Panc1 (cell line): ENCODE measurements around the gene CDKAL1. TPM values are rescaled to one million over a fixed set of nuclear protein-coding genes. Genes with fewer than 3 reads are reported as not detected.
"Not testable (repeated sequence)": the region's sequence is repeated elsewhere in the genome, so short reads cannot be mapped to it uniquely, and the experiment has no call there.

Experiments
- ATAC-seq: fragments of 200-7000 bp; cut with Tn5 transposase; 2 replicates; pipeline ENCODE4 v1.9.1; 2020; ENCODE audit warnings: mild to moderate bottlenecking, moderate library complexity
- BruUV-seq: library from RNA; stranded (reverse); fragments of 400-500 nt; replicated peaks from 2 replicates; lab custom pipeline; 2021; lab: Mats Ljungman, UMichigan
- CTCF ChIA-PET: fragments of 300-600 bp; sonication (Branson Sonifier 250); formaldehyde crosslinking; loops from one replicate; lab custom pipeline; 2022; ENCODE audit warnings: antibody characterized with exemption; lab: Charles Lee
- POLR2A ChIA-PET: fragments of 300-600 bp; sonication (Branson Sonifier 250); formaldehyde crosslinking; loops from one replicate; lab custom pipeline; 2022; ENCODE audit warnings: antibody characterized with exemption; lab: Charles Lee
- DNase-seq: peaks from one replicate; pipeline ENCODE4 v3.0.0-alpha.2; 2010; ENCODE audit warnings: low read depth, low spot score
- H3K27ac ChIP-seq: 2 replicates; pipeline ENCODE4 v1.5.1; 2011; ENCODE audit warnings: mild to moderate bottlenecking, low read length, inconsistent platforms
- H3K27me3 ChIP-seq: fragments of 200-500 bp; sonication (Bioruptor generic); 2 replicates; pipeline ENCODE4 v1.6.0; 2014; ENCODE audit warnings: low read length, inconsistent platforms; ENCODE audit not compliant: control insufficient read depth, insufficient read depth
- H3K36me3 ChIP-seq: fragments of 200-500 bp; sonication (Bioruptor generic); 2 replicates; pipeline ENCODE4 v1.5.1; 2014; ENCODE audit warnings: inconsistent platforms, mild to moderate bottlenecking, low read length, moderate library complexity; ENCODE audit not compliant: control insufficient read depth, insufficient read depth
- H3K4me1 ChIP-seq: 2 replicates; pipeline ENCODE4 v1.5.1; 2011; ENCODE audit warnings: inconsistent platforms, mild to moderate bottlenecking, low read length, moderate library complexity; ENCODE audit not compliant: control insufficient read depth, insufficient read depth
- H3K4me3 ChIP-seq, 2 experiments: 2 replicates each; pipeline ENCODE4 v1.5.1; 2011 to 2012; ENCODE audit warnings: low read depth in 2 of 2, low read length in 2 of 2, mild to moderate bottlenecking in 2 of 2, inconsistent platforms in 1 of 2, moderate library complexity in 1 of 2
- H3K9me3 ChIP-seq: fragments of 200-500 bp; sonication (Bioruptor generic); 2 replicates; pipeline ENCODE4 v1.5.1; 2014; ENCODE audit warnings: low read depth, mild to moderate bottlenecking, inconsistent platforms, low read length, moderate library complexity; ENCODE audit not compliant: control insufficient read depth, insufficient read depth
- POLR2AphosphoS5 ChIP-seq: IDR thresholded peaks from 2 replicates; pipeline ENCODE4 v1.6.1; 2012; ENCODE audit warnings: mild to moderate bottlenecking, low read depth, low read length, moderate library complexity
- SIN3A ChIP-seq: IDR thresholded peaks from 2 replicates; pipeline ENCODE4 v1.6.1; 2012; ENCODE audit warnings: low read depth, mild to moderate bottlenecking, low read length, moderate library complexity, borderline replicate concordance; ENCODE audit not compliant: insufficient read depth
- TCF7L2 ChIP-seq: IDR thresholded peaks from 2 replicates; pipeline ENCODE4 v1.6.1; 2011; ENCODE audit warnings: mild to moderate bottlenecking, low read depth, low read length, inconsistent platforms
- in situ Hi-C: cut with HindIII; loops from 2 replicates; pipeline ENCODE4 v1.10.0; 2016; ENCODE audit warnings: low sequenced_read_pairs, low pct_unique_long_range_greater_than_20kb
- intact Hi-C: fragments of 100-400 bp; cut with micrococcal nuclease; formaldehyde crosslinking; loops from one replicate; pipeline ENCODE4 v1.10.0; 2022; ENCODE audit not compliant: unreplicated experiment
- total RNA-seq: library from RNA; stranded (reverse); gene quantifications from one replicate; pipeline ENCODE4 v1.2.1, GENCODE V29; 2021; ENCODE audit not compliant: unreplicated experiment
- TF ChIP-seq, protein P1 (sequence below), 2 experiments: IDR thresholded peaks; 2 replicates each; pipeline ENCODE4 v1.6.1; 2011 to 2012; ENCODE audit warnings: low read depth in 2 of 2, control low read depth in 1 of 2, low read length in 1 of 2, mild to moderate bottlenecking in 1 of 2, moderate library complexity in 1 of 2; ENCODE audit not compliant: insufficient read depth in 1 of 2
- TF ChIP-seq, protein P2 (sequence below): fragments of 450-650 bp; IDR thresholded peaks from 2 replicates; pipeline ENCODE4 v1.5.1; 2017; ENCODE audit warnings: mild to moderate bottlenecking

CDKAL1 gene
- total RNA-seq, 1 experiment from 2014 or later = 14.5 TPM

DNA sequence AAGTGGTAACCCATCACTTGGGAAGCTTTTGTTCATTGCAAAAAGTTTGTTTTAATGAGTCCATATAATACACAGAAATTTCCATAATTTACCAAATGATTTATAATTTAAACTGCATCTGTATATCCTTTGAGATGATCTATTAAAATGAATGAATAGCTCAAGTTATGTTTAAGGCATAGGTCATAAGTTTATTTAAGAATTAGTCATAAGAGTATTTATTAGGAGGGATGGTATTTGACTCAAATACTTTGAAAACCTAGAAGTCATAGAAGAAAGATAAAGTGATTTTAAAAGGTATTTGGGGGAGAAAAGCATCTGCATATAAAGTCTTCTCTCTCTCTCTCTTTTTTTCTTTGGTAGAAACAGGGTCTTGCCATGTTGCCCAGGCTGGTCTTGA lies 388.5 kb downstream of the CDKAL1 start:
- H3K36me3 ChIP-seq = no peaks in the 10 kb centered on the region
- ChIA-PET CTCF (no interaction called here), POLR2A (interaction anchor here (0.6 kb wide), 1 partner anchor 425 kb away, joined by 3 read pairs; no protein-coding TSS in a partner anchor)
- TF ChIP-seq, protein P1, sequence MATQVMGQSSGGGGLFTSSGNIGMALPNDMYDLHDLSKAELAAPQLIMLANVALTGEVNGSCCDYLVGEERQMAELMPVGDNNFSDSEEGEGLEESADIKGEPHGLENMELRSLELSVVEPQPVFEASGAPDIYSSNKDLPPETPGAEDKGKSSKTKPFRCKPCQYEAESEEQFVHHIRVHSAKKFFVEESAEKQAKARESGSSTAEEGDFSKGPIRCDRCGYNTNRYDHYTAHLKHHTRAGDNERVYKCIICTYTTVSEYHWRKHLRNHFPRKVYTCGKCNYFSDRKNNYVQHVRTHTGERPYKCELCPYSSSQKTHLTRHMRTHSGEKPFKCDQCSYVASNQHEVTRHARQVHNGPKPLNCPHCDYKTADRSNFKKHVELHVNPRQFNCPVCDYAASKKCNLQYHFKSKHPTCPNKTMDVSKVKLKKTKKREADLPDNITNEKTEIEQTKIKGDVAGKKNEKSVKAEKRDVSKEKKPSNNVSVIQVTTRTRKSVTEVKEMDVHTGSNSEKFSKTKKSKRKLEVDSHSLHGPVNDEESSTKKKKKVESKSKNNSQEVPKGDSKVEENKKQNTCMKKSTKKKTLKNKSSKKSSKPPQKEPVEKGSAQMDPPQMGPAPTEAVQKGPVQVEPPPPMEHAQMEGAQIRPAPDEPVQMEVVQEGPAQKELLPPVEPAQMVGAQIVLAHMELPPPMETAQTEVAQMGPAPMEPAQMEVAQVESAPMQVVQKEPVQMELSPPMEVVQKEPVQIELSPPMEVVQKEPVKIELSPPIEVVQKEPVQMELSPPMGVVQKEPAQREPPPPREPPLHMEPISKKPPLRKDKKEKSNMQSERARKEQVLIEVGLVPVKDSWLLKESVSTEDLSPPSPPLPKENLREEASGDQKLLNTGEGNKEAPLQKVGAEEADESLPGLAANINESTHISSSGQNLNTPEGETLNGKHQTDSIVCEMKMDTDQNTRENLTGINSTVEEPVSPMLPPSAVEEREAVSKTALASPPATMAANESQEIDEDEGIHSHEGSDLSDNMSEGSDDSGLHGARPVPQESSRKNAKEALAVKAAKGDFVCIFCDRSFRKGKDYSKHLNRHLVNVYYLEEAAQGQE (IDR thresholded peaks at IDR 0.05; ENCODE audit: insufficient read depth in 1 of 2, low read depth in 2 of 2, low read length in 1 of 2) = no peak
- TF ChIP-seq POLR2AphosphoS5 (no peak), TCF7L2 (no peak), SIN3A (no peak)
- no TSS peak for BruUV-seq
- no peaks in the 10 kb centered on the region for H3K9me3 ChIP-seq
- H3K4me3 ChIP-seq = no peak overlapping the region
- H3K27ac ChIP-seq = no peak overlapping the region
- in situ Hi-C loops = no loop called here
- DNase-seq (no peak), ATAC-seq (no peak)
- intact Hi-C loops = no loop called here
- H3K27me3 ChIP-seq = no peaks in the 10 kb centered on the region
- no peaks in the 10 kb centered on the region; the same call in 1 of the 2 replicates for H3K4me1 ChIP-seq

DNA sequence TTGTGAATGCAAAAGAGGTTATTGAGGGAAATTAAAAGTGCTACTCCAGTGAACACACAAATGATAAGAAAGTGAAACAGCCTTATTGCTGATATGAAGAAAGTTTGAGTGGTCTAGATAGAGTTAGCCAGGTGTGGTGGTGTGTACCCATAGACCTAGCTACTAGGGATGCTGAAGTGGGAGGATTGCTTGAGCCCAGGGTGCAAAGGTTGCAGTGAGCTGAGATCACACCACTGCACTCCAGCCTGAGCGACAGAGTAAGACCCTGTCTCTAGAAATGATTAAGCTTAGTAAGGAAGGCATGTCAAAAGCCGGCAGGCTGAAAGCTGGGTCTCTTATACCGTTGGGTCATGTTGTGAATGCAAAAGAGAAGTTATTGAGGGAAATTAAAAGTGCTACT lies 389.8 kb downstream of the CDKAL1 start:
- H3K4me1 ChIP-seq, in situ Hi-C loops, intact Hi-C loops, H3K27me3 ChIP-seq, POLR2A ChIA-PET, BruUV-seq, H3K36me3 ChIP-seq, DNase-seq, H3K27ac ChIP-seq, CTCF ChIA-PET, ATAC-seq, H3K4me3 ChIP-seq, H3K9me3 ChIP-seq: not testable (repeated sequence)

DNA sequence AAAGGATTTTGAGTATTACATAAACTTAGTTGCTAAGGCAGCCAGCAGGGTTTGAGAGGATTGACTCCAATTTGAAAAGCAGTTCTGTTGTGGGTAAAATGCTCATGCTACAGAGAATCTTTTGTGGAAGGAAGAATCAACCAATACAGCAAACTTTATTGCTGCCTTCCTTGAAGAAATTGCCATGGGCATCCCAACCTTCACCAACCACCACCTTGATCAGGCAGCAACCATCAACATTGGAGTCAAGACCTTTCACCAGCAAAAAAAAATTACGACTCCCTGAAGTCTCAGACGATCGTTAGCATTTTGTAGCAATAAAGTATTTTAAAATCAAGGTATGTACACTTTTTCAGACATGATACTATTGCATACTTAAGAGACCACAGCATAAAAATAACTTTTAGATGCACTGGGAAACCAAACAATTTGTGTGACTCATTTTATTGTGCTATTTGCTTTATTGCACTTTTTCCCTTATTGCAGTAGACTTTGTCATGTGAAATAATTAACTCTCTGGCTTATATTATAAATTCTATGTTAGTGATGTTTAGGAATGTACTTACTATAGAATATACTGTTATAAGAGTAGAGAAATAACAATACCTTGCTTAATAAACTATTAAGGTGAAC lies 390.8 kb downstream of the CDKAL1 start:
- no peaks in the 10 kb centered on the region; the same call in 1 of the 2 replicates for H3K4me1 ChIP-seq
- TF ChIP-seq TCF7L2 = no peak
- TF ChIP-seq SIN3A = no peak
- TF ChIP-seq POLR2AphosphoS5 = no peak
- TF ChIP-seq, protein P2, sequence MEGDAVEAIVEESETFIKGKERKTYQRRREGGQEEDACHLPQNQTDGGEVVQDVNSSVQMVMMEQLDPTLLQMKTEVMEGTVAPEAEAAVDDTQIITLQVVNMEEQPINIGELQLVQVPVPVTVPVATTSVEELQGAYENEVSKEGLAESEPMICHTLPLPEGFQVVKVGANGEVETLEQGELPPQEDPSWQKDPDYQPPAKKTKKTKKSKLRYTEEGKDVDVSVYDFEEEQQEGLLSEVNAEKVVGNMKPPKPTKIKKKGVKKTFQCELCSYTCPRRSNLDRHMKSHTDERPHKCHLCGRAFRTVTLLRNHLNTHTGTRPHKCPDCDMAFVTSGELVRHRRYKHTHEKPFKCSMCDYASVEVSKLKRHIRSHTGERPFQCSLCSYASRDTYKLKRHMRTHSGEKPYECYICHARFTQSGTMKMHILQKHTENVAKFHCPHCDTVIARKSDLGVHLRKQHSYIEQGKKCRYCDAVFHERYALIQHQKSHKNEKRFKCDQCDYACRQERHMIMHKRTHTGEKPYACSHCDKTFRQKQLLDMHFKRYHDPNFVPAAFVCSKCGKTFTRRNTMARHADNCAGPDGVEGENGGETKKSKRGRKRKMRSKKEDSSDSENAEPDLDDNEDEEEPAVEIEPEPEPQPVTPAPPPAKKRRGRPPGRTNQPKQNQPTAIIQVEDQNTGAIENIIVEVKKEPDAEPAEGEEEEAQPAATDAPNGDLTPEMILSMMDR = no peak
- TF ChIP-seq, protein P1 (IDR thresholded peaks at IDR 0.05; ENCODE audit: insufficient read depth in 1 of 2, low read depth in 2 of 2, low read length in 1 of 2) = no peak
- no peaks in the 10 kb centered on the region for H3K9me3 ChIP-seq
- ChIA-PET POLR2A (no interaction called here), CTCF (no interaction called here)
- intact Hi-C loops = no loop called here
- BruUV-seq = no TSS peak
- no peaks in the 10 kb centered on the region for H3K36me3 ChIP-seq
- no peak overlapping the region for H3K4me3 ChIP-seq
- in situ Hi-C loops = no loop called here
- H3K27ac ChIP-seq = no peak overlapping the region
- ATAC-seq (no peak), DNase-seq (no peak)
- no peaks in the 10 kb centered on the region for H3K27me3 ChIP-seq
